Measurements from ENCODE around the gene PXMP2. TPM values are rescaled to one million over a fixed set of nuclear protein-coding genes. Genes with fewer than 3 reads are reported as not detected.

The PXMP2 gene
- 10 to 100 TPM in 1 of 5 experiments, 1 to 10 TPM in 4; 2.6 to 26.8 (median 5.4) TPM for total RNA-seq
- polyA plus RNA-seq = 10 to 100 TPM; 10.4 to 11.1 TPM
- total RNA-seq = 0.67 reads per million

- ATAC-seq (peak; percentile 98), DNase-seq (peak; percentile 85 to 94 (median 89))
- H3K36me3 Mint-ChIP-seq = peaks cover 0 to 13% (median 4%) of the 10 kb centered on the region in 5 donors
- peak within 1 kb of the TSS; percentile 65 to 89 (median 84) for H3K4me3 Mint-ChIP-seq
- intact Hi-C loops (cut with micrococcal nuclease) = loop anchor here (1.0 to 10.0 kb wide), 9 partner anchors 23 to 603 kb away; partner anchors contain the start of genes PGAM5 (in 2 of the 2), CHFR (in 1 of the 2) and ZNF26 (in 1 of the 2)
- H3K27me3 ChIP-seq (ENCODE audit: control insufficient read depth in 2 of 2, insufficient read depth in 2 of 2, low read length in 2 of 2) = no peaks in the 10 kb centered on the region
- peak within 1 kb of the TSS; percentile 47 for H3K4me3 ChIP-seq (ENCODE audit: low read length)
- peaks cover 0 to 31% (median 22%) of the 10 kb centered on the region in 7 donors for H3K4me1 Mint-ChIP-seq
- peaks cover 4 to 14% of the 10 kb centered on the region in 2 donors for H3K4me1 ChIP-seq (ENCODE audit: control insufficient read depth in 2 of 2, insufficient read depth in 2 of 2, low read length in 2 of 2)
- no peaks in the 10 kb centered on the region for H3K27me3 Mint-ChIP-seq
- peak within 1 kb of the TSS; percentile 58 for H3K27ac ChIP-seq (ENCODE audit: low read depth, low read length)
- H3K9me3 ChIP-seq (ENCODE audit: control insufficient read depth in 2 of 3, low read length in 3 of 3) = no peaks in the 10 kb centered on the region
- no peaks in the 10 kb centered on the region for H3K36me3 ChIP-seq (ENCODE audit: control insufficient read depth in 2 of 3, insufficient read depth in 3 of 3, low read length in 3 of 3)
- H3K27ac Mint-ChIP-seq = peak within 1 kb of the TSS in 3 of 9 donors; percentile 45 to 92 (median 87)
- no peaks in the 10 kb centered on the region for H3K9me3 Mint-ChIP-seq
- CTCF ChIA-PET = no interaction called here
- POLR2A ChIA-PET = no interaction called here
Measured at GRCh38 chr12:132687211-132688164, at the start of gene PXMP2, which contains the start of gene POLE. PXMP2 (plus strand) TSS chr12:132687587; CDS start chr12:132687671, 84 bp downstream. POLE (minus strand) TSS chr12:132687342; CDS start chr12:132687315, 27 bp downstream.

DNA sequence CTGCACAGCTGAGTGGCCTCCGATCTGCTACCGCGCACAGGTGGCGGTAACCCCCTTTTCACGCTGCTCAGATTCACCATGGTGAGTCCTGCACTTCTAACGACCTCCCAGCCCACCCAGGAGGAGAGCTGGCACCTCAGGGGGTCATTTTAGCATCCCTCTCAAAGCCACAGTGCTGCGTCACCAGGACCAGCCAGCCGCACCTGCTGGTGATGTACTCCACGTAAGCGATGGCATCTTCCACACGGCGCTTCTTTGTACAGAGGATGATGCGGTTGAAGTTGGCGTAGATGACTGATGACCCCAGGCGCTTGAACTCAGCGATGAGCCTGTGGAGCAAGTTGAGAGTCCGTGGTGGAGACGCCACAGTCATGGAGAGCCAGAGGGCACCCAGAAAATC lies 49.6 kb upstream of the PXMP2 start:
- Mint-ChIP-seq H3K36me3 (peaks cover 15 to 60% (median 26%) of the 10 kb centered on the region in 5 donors), H3K4me3 (no peak overlapping the region), H3K9me3 (peaks cover 0 to 2% (median 0%) of the 10 kb centered on the region in 11 donors), H3K4me1 (peaks cover 0 to 10% (median 0%) of the 10 kb centered on the region in 7 donors), H3K27ac (no peak overlapping the region), H3K27me3 (no peaks in the 10 kb centered on the region)
- H3K27me3 ChIP-seq (ENCODE audit: control insufficient read depth in 2 of 2, insufficient read depth in 2 of 2, low read length in 2 of 2) = no peaks in the 10 kb centered on the region
- intact Hi-C loops (cut with micrococcal nuclease) = no loop called here
- ChIA-PET CTCF (no interaction called here), POLR2A (no interaction called here)
- H3K36me3 ChIP-seq (ENCODE audit: control insufficient read depth in 2 of 3, insufficient read depth in 3 of 3, low read length in 3 of 3) = peaks cover 0 to 91% (median 13%) of the 10 kb centered on the region in 3 experiments
- no peak overlapping the region for H3K4me3 ChIP-seq (ENCODE audit: low read length)
- no peak for DNase-seq
- no peaks in the 10 kb centered on the region for H3K4me1 ChIP-seq (ENCODE audit: control insufficient read depth in 2 of 2, insufficient read depth in 2 of 2, low read length in 2 of 2)
- no peak overlapping the region for H3K27ac ChIP-seq (ENCODE audit: low read depth, low read length)
- no peak for ATAC-seq
- no peaks in the 10 kb centered on the region for H3K9me3 ChIP-seq (ENCODE audit: control insufficient read depth in 2 of 3, low read length in 3 of 3)

DNA sequence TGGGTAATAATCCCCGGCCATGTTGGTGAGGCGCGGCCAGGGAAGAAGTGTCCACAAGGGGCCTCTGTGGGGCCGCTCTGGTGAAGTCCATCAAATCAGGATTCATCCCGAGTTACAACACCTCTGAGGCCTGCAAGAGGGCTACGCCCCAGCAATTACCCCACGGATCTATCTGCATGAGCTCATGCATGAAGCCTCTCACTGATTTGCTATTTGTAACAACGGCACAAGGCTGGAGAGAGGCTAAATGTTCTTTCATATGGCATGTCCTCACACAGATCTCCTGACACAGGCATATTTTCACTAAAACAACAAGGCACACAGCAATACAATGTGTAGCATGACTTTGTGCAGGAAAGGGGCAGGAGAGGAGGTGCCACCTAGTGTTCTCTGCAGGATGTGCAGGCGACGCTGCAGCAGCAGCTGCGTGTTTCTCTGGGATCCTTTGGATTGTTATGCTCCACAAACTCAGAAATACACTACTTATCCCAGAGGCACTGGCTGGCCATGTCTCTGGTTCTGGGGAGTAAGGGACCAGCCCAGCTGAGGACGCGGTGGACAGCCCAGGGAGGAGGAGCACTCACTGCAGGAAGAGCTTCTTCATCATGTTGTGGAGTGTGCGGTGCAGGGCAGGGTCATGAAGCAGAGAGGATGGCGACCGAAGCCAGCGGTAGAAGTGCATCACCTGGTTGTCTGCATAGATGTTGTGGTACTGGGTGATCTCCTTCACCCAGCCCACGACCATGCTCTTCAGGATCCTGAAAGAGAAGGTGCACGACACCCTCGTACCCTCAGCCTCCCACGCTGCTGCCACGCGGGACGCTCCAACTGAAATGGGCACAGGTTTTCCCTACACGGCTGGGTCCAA lies 48.6 kb upstream of the PXMP2 start:
- Mint-ChIP-seq H3K4me1 (peaks cover 0 to 10% (median 0%) of the 10 kb centered on the region in 7 donors), H3K9me3 (peaks cover 0 to 2% (median 0%) of the 10 kb centered on the region in 11 donors), H3K36me3 (peaks cover 15 to 57% (median 27%) of the 10 kb centered on the region in 5 donors), H3K27me3 (no peaks in the 10 kb centered on the region), H3K4me3 (no peak overlapping the region), H3K27ac (no peak overlapping the region)
- no peak overlapping the region for H3K4me3 ChIP-seq (ENCODE audit: low read length)
- peaks cover 0 to 94% (median 13%) of the 10 kb centered on the region in 3 experiments for H3K36me3 ChIP-seq (ENCODE audit: control insufficient read depth in 2 of 3, insufficient read depth in 3 of 3, low read length in 3 of 3)
- H3K27ac ChIP-seq (ENCODE audit: low read depth, low read length) = no peak overlapping the region
- intact Hi-C loops (cut with micrococcal nuclease) = no loop called here
- ChIA-PET CTCF (no interaction called here), POLR2A (no interaction called here)
- ATAC-seq (no peak), DNase-seq (no peak)
- H3K9me3 ChIP-seq (ENCODE audit: control insufficient read depth in 2 of 3, low read length in 3 of 3) = no peaks in the 10 kb centered on the region
- no peaks in the 10 kb centered on the region for H3K4me1 ChIP-seq (ENCODE audit: control insufficient read depth in 2 of 2, insufficient read depth in 2 of 2, low read length in 2 of 2)
- H3K27me3 ChIP-seq (ENCODE audit: control insufficient read depth in 2 of 2, insufficient read depth in 2 of 2, low read length in 2 of 2) = no peaks in the 10 kb centered on the region

DNA sequence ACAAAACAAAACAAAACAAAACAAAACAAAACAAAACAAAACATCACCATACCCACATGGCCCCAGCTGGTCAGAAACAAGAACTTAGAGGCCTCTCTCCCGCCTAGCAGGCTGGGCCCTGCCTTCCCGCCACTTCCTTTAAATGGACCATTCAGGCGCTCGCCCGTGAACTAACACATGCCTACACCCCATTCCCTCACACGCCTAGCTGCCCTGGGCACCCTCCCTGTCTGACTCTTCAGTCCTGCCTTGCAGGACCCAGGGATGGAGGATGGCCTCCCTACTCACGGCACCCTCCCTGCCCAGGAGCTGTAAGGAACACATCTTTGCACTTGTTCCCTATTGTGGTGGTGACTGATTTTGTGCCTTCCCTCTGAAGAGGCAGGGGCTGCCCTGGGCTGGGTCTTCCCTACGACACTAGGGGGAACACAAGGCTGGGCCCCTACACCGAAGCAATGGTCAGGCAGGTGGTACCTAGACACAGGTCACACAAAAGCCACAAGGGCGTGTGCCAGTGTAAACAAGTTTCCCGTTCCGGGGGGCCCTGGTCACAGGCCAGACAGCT lies 47.3 kb upstream of the PXMP2 start:
- intact Hi-C loops (cut with micrococcal nuclease) = no loop called here
- peaks cover 15 to 45% (median 19%) of the 10 kb centered on the region in 5 donors for H3K36me3 Mint-ChIP-seq
- Histone ChIP-seq H3K36me3 (ENCODE audit: control insufficient read depth in 2 of 3, insufficient read depth in 3 of 3, low read length in 3 of 3) (peaks cover 0 to 82% (median 13%) of the 10 kb centered on the region in 3 experiments), H3K27me3 (ENCODE audit: control insufficient read depth in 2 of 2, insufficient read depth in 2 of 2, low read length in 2 of 2) (no peaks in the 10 kb centered on the region), H3K27ac (ENCODE audit: low read depth, low read length) (no peak overlapping the region), H3K4me1 (ENCODE audit: control insufficient read depth in 2 of 2, insufficient read depth in 2 of 2, low read length in 2 of 2) (no peaks in the 10 kb centered on the region), H3K9me3 (ENCODE audit: control insufficient read depth in 2 of 3, low read length in 3 of 3) (no peaks in the 10 kb centered on the region), H3K4me3 (ENCODE audit: low read length) (no peak overlapping the region)
- ATAC-seq (no peak), DNase-seq (no peak)
- peaks cover 0 to 10% (median 0%) of the 10 kb centered on the region in 7 donors for H3K4me1 Mint-ChIP-seq
- no peaks in the 10 kb centered on the region for H3K27me3 Mint-ChIP-seq
- H3K9me3 Mint-ChIP-seq = peaks cover 0 to 2% (median 0%) of the 10 kb centered on the region in 11 donors
- peak overlapping the region in 2 of 9 donors; percentile 6 to 39 for H3K27ac Mint-ChIP-seq
- no peak overlapping the region for H3K4me3 Mint-ChIP-seq
- POLR2A ChIA-PET = no interaction called here
- CTCF ChIA-PET = interaction anchor here (1.2 kb wide), 1 partner anchor 224 kb away, joined by 3 read pairs; no protein-coding TSS in a partner anchor

GRCh38 chr12:132640936-132641335 lies 46.5 kb upstream of the PXMP2 start:
- intact Hi-C loops (cut with micrococcal nuclease) = no loop called here
- Histone ChIP-seq H3K27me3 (ENCODE audit: control insufficient read depth in 2 of 2, insufficient read depth in 2 of 2, low read length in 2 of 2) (no peaks in the 10 kb centered on the region), H3K9me3 (ENCODE audit: control insufficient read depth in 2 of 3, low read length in 3 of 3) (no peaks in the 10 kb centered on the region), H3K4me3 (ENCODE audit: low read length) (no peak overlapping the region), H3K27ac (ENCODE audit: low read depth, low read length) (no peak overlapping the region), H3K36me3 (ENCODE audit: control insufficient read depth in 2 of 3, insufficient read depth in 3 of 3, low read length in 3 of 3) (peaks cover 0 to 75% (median 8%) of the 10 kb centered on the region in 3 experiments), H3K4me1 (ENCODE audit: control insufficient read depth in 2 of 2, insufficient read depth in 2 of 2, low read length in 2 of 2) (no peaks in the 10 kb centered on the region)
- ChIA-PET CTCF (no interaction called here), POLR2A (no interaction called here)
- Mint-ChIP-seq H3K9me3 (peaks cover 0 to 1% (median 0%) of the 10 kb centered on the region in 11 donors), H3K4me3 (no peak overlapping the region), H3K36me3 (peaks cover 9 to 40% (median 15%) of the 10 kb centered on the region in 5 donors), H3K4me1 (peaks cover 0 to 10% (median 0%) of the 10 kb centered on the region in 7 donors), H3K27ac (peak overlapping the region in 2 of 9 donors; percentile 17 to 36), H3K27me3 (no peaks in the 10 kb centered on the region)
- DNase-seq (no peak), ATAC-seq (no peak)

Measured in naive thymus-derived CD4-positive, alpha-beta T cell (primary cell).